Endothelial cell of umbilical vein (primary cell): ENCODE results near the gene AMPH. TPM values are rescaled to one million over a fixed set of nuclear protein-coding genes. Genes with fewer than 3 reads are reported as not detected.

Source experiments
- BruUV-seq: library from RNA; stranded (reverse); fragments of 400-500 nt; replicated peaks from 2 replicates; lab custom pipeline; 2021; lab: Mats Ljungman, UMichigan
- CTCF ChIA-PET: fragments of 300-600, 350-600 bp; sonication (Branson Sonifier 250); formaldehyde crosslinking; loops from one replicate; lab custom pipeline; 2021; ENCODE audit warnings: antibody characterized with exemption, inconsistent platforms; lab: Charles Lee
- POLR2A ChIA-PET: fragments of 300-600, 350-600 bp; sonication (Branson Sonifier 250); formaldehyde crosslinking; loops from one replicate; lab custom pipeline; 2021; ENCODE audit warnings: antibody characterized with exemption, inconsistent platforms; lab: Charles Lee
- DNase-seq: peaks from one replicate; pipeline ENCODE4 v3.0.0-alpha.2; 2011; ENCODE audit warnings: low read depth, low spot score
- FAIRE-seq: peaks from 2 replicates; lab custom pipeline; 2011; peaks lifted over from hg19 to GRCh38; lab: Jason Lieb, UNC
- H2AFZ ChIP-seq: 2 replicates; pipeline ENCODE4 v1.6.0; 2012; ENCODE audit warnings: low read depth, low read length, control low read depth, inconsistent platforms
- H3K27ac ChIP-seq: 2 replicates; pipeline ENCODE4 v1.5.1; 2011; ENCODE audit warnings: low read depth, mild to moderate bottlenecking, control low read depth, low read length, moderate library complexity; ENCODE audit not compliant: insufficient read depth
- H3K27me3 ChIP-seq, 2 experiments: 2 replicates each; pipeline versions ENCODE4 v1.6.0 to v1.6.1; 2011; ENCODE audit warnings: low read length in 2 of 2, mixed read lengths in 1 of 2; ENCODE audit not compliant: control insufficient read depth in 2 of 2, insufficient read depth in 2 of 2
- H3K36me3 ChIP-seq, 2 experiments: 2 replicates in 1 of 2; 3 replicates in 1 of 2; pipeline ENCODE4 v1.5.1; 2011; ENCODE audit warnings: low read length in 2 of 2, mild to moderate bottlenecking in 1 of 2, moderate library complexity in 1 of 2; ENCODE audit not compliant: control insufficient read depth in 2 of 2, insufficient read depth in 2 of 2; ENCODE audit errors: extremely low read depth in 1 of 2
- H3K4me1 ChIP-seq: 3 replicates; pipeline ENCODE4 v1.5.1; 2011; ENCODE audit warnings: mild to moderate bottlenecking, low read length; ENCODE audit not compliant: control insufficient read depth, insufficient read depth; ENCODE audit errors: extremely low read depth
- H3K4me2 ChIP-seq: 2 replicates; pipeline ENCODE4 v1.6.1; 2011; ENCODE audit warnings: low read length, control low read depth, mixed read lengths; ENCODE audit not compliant: insufficient read depth
- H3K4me3 ChIP-seq, 3 experiments: fragments of 200-600 bp in 1 of 3; sonication (generic), shearing (Covaris generic) in 1 of 3; replicated peaks in 1 of 3; 2 replicates each; pipeline ENCODE4 v1.5.1; 2011 to 2016; ENCODE audit warnings: control low read depth in 3 of 3, low read length in 3 of 3, mild to moderate bottlenecking in 2 of 3, inconsistent platforms in 1 of 3, low read depth in 1 of 3, moderate library complexity in 1 of 3; ENCODE audit not compliant: insufficient read depth in 1 of 3
- H3K79me2 ChIP-seq: 2 replicates; pipeline ENCODE4 v1.6.0; 2012; ENCODE audit warnings: low read length, inconsistent platforms; ENCODE audit not compliant: control insufficient read depth, insufficient read depth
- H3K9ac ChIP-seq: replicated peaks from 2 replicates; pipeline ENCODE3; 2011; ENCODE audit warnings: low read length, control low read depth; ENCODE audit not compliant: insufficient read depth; ENCODE audit errors: extremely low read depth
- H3K9me1 ChIP-seq: replicated peaks from 3 replicates; pipeline ENCODE4 v1.6.0; 2011; ENCODE audit warnings: mild to moderate bottlenecking, low read length; ENCODE audit not compliant: control insufficient read depth, insufficient read depth; ENCODE audit errors: extremely low read depth
- H3K9me3 ChIP-seq: replicated peaks from 2 replicates; pipeline ENCODE4 v1.5.1; 2012; ENCODE audit warnings: low read length, inconsistent platforms; ENCODE audit not compliant: control insufficient read depth, insufficient read depth
- H4K20me1 ChIP-seq: replicated peaks from 2 replicates; pipeline ENCODE3; 2011; ENCODE audit warnings: mild to moderate bottlenecking, low read length; ENCODE audit not compliant: control insufficient read depth, insufficient read depth; ENCODE audit errors: extremely low read depth
- CTCF ChIP-seq, 2 donors: IDR thresholded peaks; 1 replicate in 1 of 2; 2 replicates in 1 of 2; pipeline ENCODE4 v1.5.1; 2011; ENCODE audit warnings: low read length in 2 of 2, mild to moderate bottlenecking in 2 of 2, moderate library complexity in 2 of 2, control low read depth in 1 of 2, inconsistent platforms in 1 of 2, low read depth in 1 of 2; ENCODE audit not compliant: insufficient read depth in 1 of 2; ENCODE audit errors: extremely low read depth in 1 of 2
- EZH2 ChIP-seq: IDR thresholded peaks from 2 replicates; pipeline ENCODE4 v1.6.1; 2012; ENCODE audit warnings: borderline replicate concordance, low read depth, mild to moderate bottlenecking, moderate library complexity, low read length, inconsistent platforms; ENCODE audit not compliant: severe bottlenecking
- FOS ChIP-seq: IDR thresholded peaks from 2 replicates; pipeline ENCODE4 v1.6.1; 2011; ENCODE audit warnings: mild to moderate bottlenecking, low read length, moderate library complexity, borderline replicate concordance; ENCODE audit not compliant: insufficient read depth
- JUN ChIP-seq: IDR thresholded peaks from 2 replicates; pipeline ENCODE4 v1.6.1; 2011; ENCODE audit warnings: borderline replicate concordance, low read depth; ENCODE audit not compliant: insufficient read length, insufficient read depth
- MAX ChIP-seq: IDR thresholded peaks from 2 replicates; pipeline ENCODE4 v1.6.1; 2011; ENCODE audit not compliant: insufficient read depth, insufficient read length
- MYC ChIP-seq: IDR thresholded peaks from one replicate; pipeline ENCODE4 v1.6.1; 2011; ENCODE audit warnings: mild to moderate bottlenecking, low read depth, low read length
- POLR2A ChIP-seq: IDR thresholded peaks from 2 replicates; pipeline ENCODE4 v1.6.1; 2012; ENCODE audit warnings: low read depth, mild to moderate bottlenecking, control low read depth, low read length
- dilution Hi-C: fragments of 300-500 bp; cut with MboI; formaldehyde crosslinking; loops from one replicate; pipeline ENCODE4 v1.15.0; 2019; ENCODE audit warnings: low sequenced_read_pairs; ENCODE audit not compliant: extremely low pct_ligation_motif_present
- intact Hi-C: fragments of 100-400 bp; cut with micrococcal nuclease; formaldehyde crosslinking; loops from one replicate; pipeline ENCODE4 v1.10.0; 2022
- polyA plus RNA-seq, 4 experiments: library from polyadenylated mRNA; depleted of rRNA in 3 of 4; stranded (reverse) in 3 of 4; unstranded in 1 of 4; fragments of >200 nt; gene quantifications; 2 replicates each; pipeline versions ENCODE4 v1.2.1 to v1.2.3, GENCODE V29; 2011 to 2012; ENCODE audit warnings: missing spikeins in 1 of 4
- total RNA-seq: library from RNA; stranded (reverse); gene quantifications from 2 replicates; pipeline ENCODE4 v1.2.3, GENCODE V29; 2021

Gene AMPH
- total and polyA plus RNA-seq, 2 donors (not counting 3 experiments of a cell fraction or from before 2014, with no cell fraction given), result 5.2 to 9.2 TPM

- no TSS peak for BruUV-seq
- no peak for DNase-seq
- dilution Hi-C loops (no loop called here), intact Hi-C loops (no loop called here)
- Histone ChIP-seq H2AFZ (no peak overlapping the region), H3K9me3 (no peaks in the 10 kb centered on the region), H3K27ac (no peak overlapping the region), H3K4me1 (no peaks in the 10 kb centered on the region), H3K9me1 (no peaks in the 10 kb centered on the region), H3K4me3 (no peak overlapping the region), H4K20me1 (no peaks in the 10 kb centered on the region), H3K9ac (no peak overlapping the region), H3K79me2 (no peaks in the 10 kb centered on the region), H3K4me2 (no peak overlapping the region), H3K27me3 (no peaks in the 10 kb centered on the region), H3K36me3 (no peaks in the 10 kb centered on the region)
- POLR2A ChIA-PET, result no interaction called here
- TF ChIP-seq EZH2 (no peak), POLR2A (no peak)
- CTCF ChIA-PET, result no interaction called here
- FAIRE-seq, result no peak
Measured at GRCh38 chr7:38461887-38462286, 169.3 kb downstream of the AMPH start.

GRCh38 chr7:38453826-38454225 is 177.3 kb downstream of the AMPH start:
- H3K9me3 ChIP-seq, result no peaks in the 10 kb centered on the region
- no peak overlapping the region for H3K27ac ChIP-seq
- no peak overlapping the region for H3K4me2 ChIP-seq
- intact Hi-C loops (no loop called here), dilution Hi-C loops (no loop called here)
- BruUV-seq, result no TSS peak
- H3K9ac ChIP-seq, result no peak overlapping the region
- no peak overlapping the region for H2AFZ ChIP-seq
- ChIA-PET POLR2A (no interaction called here), CTCF (no interaction called here)
- no peak for FAIRE-seq
- no peak overlapping the region for H3K4me3 ChIP-seq
- H3K9me1 ChIP-seq, result no peaks in the 10 kb centered on the region
- no peaks in the 10 kb centered on the region for H4K20me1 ChIP-seq
- TF ChIP-seq JUN (no peak), MYC (no peak), CTCF (IDR thresholded peaks at IDR 0.05; ENCODE audit: extremely low read depth in 1 of 2, insufficient read depth in 1 of 2, low read depth in 1 of 2, low read length in 2 of 2) (no peak), FOS (no peak), MAX (no peak)
- no peaks in the 10 kb centered on the region for H3K79me2 ChIP-seq
- no peaks in the 10 kb centered on the region for H3K27me3 ChIP-seq
- DNase-seq, result no peak
- no peaks in the 10 kb centered on the region for H3K36me3 ChIP-seq
- no peaks in the 10 kb centered on the region for H3K4me1 ChIP-seq
